Lower leg skin (tissue), 4 donors: ENCODE measurements around the gene OMP. TPM values are rescaled to one million over a fixed set of nuclear protein-coding genes. Genes with fewer than 3 reads are reported as not detected.

Source experiments
- DNase-seq, 2 donors: peaks; one replicate each; pipeline ENCODE4 v3.0.0-alpha.2; 2019; ENCODE audit warnings: low spot score in 2 of 2
- H3K4me3 ChIP-seq: fragments of 200-600 bp; sonication (generic); 2 replicates; pipeline ENCODE4 v1.5.1; 2017; ENCODE audit warnings: mild to moderate bottlenecking, low read depth; ENCODE audit not compliant: poor library complexity, severe bottlenecking
- POLR2A ChIP-seq, 2 donors: fragments of 450-650 bp; IDR thresholded peaks; one replicate each; pipeline ENCODE4 v1.6.1; 2016 to 2017; ENCODE audit warnings: antibody characterized with exemption in 2 of 2, mild to moderate bottlenecking in 1 of 2, moderate library complexity in 1 of 2
- WGBS, 2 donors: methylation state at CpG; one replicate each; pipeline ENCODE4 v1.1.5; 2018; 5-methylcytosine and 5-hydroxymethylcytosine counted together
- intact Hi-C: fragments of 100-400 bp; cut with DNase I; formaldehyde crosslinking; loops from one replicate; pipeline ENCODE4 v1.15.0; 2023; ENCODE audit warnings: low total_unique reads
- total RNA-seq, 4 donors: library from RNA; depleted of rRNA; stranded (reverse); fragments of >200 nt; gene quantifications; one replicate each; pipeline ENCODE4 v1.1.0, GENCODE V29; 2016
- TF ChIP-seq, protein P1 (sequence below), 3 donors: fragments of 450-650 bp; IDR thresholded peaks; one replicate each; pipeline ENCODE4 v1.5.1; 2016; ENCODE audit warnings: antibody characterized with exemption in 3 of 3, mild to moderate bottlenecking in 3 of 3, moderate library complexity in 2 of 3

Gene OMP
- total RNA-seq, 4 donors from 2014 or later: not detected

DNA sequence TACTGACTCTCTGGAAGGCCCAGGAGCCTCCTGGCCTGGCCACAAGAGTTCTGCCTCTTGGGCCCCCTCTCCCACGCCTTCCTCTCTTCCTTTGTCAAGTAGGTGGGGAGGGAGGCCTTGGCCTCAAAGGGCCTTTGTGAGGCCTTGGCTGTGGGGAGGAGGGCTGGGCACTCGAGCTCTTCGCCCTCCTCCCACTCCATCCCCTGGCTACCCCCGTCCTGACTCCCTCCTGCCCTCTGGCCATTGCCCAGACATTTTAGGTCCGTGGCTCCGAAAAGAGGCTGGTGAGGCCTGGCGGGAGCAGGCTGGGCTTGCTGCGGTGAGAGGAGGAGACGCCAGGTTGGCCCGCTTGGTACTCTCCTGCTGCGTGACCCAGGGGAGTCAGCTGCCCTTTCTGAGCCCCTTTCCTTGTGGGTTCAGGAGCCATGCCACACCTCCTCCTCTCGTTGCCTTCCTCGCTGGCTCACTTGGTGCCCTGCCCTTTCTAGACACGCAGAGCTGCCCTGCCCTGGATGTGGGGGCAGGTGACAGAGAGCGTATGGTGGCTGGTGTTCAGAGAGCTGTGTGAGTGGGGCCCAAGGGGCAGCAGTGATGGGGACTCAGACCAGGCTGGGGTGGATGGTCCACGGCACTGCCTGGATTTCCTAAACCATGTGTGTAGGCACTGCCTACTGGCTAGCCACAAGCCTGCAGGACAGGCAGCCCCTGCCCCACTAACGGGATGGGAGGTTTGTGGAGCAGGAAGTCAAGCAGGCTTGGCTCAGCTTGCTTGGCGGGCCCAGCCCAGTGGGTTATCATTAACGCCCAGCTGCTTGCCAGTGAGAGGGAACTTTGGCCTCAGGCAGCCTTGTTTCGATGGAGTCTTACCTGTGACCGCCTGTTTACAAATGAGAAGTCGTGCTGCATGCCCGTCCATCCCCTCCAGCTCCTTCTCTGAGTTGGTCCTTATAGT is 15.8 kb upstream of the OMP start:
- DNase-seq: peak in 1 of 2 donors; percentile 82
- intact Hi-C loops: loop anchor here (10.0 kb wide), 1 partner anchor 282 kb away; no protein-coding TSS in a partner anchor
- no peak overlapping the region for H3K4me3 ChIP-seq
- WGBS, 2 donors: 74 to 78% methylated on average over 21 to 23 of the region's 23 CpGs
- no peak for TF ChIP-seq POLR2A (IDR thresholded peaks at IDR 0.05)
- TF ChIP-seq, protein P1, sequence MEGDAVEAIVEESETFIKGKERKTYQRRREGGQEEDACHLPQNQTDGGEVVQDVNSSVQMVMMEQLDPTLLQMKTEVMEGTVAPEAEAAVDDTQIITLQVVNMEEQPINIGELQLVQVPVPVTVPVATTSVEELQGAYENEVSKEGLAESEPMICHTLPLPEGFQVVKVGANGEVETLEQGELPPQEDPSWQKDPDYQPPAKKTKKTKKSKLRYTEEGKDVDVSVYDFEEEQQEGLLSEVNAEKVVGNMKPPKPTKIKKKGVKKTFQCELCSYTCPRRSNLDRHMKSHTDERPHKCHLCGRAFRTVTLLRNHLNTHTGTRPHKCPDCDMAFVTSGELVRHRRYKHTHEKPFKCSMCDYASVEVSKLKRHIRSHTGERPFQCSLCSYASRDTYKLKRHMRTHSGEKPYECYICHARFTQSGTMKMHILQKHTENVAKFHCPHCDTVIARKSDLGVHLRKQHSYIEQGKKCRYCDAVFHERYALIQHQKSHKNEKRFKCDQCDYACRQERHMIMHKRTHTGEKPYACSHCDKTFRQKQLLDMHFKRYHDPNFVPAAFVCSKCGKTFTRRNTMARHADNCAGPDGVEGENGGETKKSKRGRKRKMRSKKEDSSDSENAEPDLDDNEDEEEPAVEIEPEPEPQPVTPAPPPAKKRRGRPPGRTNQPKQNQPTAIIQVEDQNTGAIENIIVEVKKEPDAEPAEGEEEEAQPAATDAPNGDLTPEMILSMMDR (IDR thresholded peaks at IDR 0.05): no peak

DNA sequence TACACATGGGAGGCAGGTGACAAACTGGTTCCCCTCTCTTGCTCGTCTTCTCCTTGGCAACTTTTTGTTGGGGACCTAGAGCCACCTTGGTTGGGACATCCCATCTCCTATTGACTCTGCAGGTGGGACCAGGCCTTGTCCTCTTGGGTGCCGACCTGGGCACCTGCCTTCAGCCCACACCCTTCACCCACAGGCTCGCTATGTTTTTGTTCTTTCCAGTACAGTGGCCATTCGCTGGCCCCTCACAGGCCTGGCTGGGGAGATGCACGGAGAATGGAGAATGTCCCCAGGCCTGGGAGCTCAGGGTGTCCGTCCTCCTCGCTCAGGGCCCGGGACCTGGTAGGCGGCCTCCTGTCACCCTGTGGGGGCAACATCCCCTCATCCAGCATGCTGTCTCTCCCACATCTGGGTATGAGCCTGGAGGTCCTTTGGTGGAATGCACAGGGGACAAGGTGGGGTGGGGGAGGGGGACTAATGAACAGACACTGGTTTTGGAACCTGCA is 14.9 kb upstream of the OMP start:
- WGBS, 2 donors: 95 to 98% methylated on average over 9 of the region's 9 CpGs
- intact Hi-C loops: loop anchor here (10.0 kb wide), 1 partner anchor 283 kb away; no protein-coding TSS in a partner anchor
- no peak for DNase-seq

DNA sequence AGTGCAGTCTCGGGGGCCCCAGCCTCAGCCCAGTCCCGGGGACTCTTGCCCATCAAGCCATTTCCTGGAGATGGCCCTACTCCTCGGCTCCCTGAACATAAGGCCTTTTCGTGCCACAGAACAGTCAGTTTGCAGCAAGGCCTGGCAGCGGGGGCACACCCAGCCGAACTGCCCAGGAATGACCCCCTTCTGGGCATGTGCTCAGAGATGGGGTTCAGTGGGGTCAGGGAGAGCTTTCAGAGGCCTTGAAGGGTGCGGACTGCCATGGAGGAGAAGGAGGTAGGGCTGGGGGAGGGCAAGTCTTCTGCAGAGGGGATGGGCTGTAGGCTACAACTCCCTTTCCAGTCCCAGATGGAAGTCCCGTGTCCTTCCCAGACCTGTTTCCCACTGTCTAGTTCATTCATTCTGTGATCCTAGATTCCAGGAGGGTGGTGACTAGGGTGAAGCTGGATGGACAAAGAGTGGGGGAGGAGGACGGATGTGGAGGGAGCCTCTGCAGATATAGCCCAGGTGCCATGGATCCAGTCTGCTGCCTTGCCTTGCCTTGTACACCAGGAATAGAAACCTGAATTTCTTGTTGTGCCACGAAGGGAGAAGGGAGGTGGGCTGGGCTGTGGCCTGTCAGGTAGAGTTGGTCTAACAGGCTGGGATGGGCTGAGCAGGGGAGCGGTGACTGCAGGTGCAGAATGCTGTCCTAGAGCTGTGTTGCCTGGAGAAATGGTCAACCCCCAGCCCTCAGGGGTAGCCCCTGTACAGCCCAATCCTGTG is 14.2 kb upstream of the OMP start:
- intact Hi-C loops: loop anchor here (10.0 kb wide), 1 partner anchor 284 kb away; no protein-coding TSS in a partner anchor
- no peak for DNase-seq
- TF ChIP-seq, protein P1 (IDR thresholded peaks at IDR 0.05): no peak
- TF ChIP-seq POLR2A (IDR thresholded peaks at IDR 0.05): no peak
- no peak overlapping the region for H3K4me3 ChIP-seq
- WGBS, 2 donors: 59 to 60% methylated on average over 11 of the region's 11 CpGs

More for the DNA sequence above, 14.9 kb upstream of the OMP start:
- H3K4me3 ChIP-seq: no peak overlapping the region
- no peak for TF ChIP-seq POLR2A (IDR thresholded peaks at IDR 0.05)
- TF ChIP-seq, protein P1 (IDR thresholded peaks at IDR 0.05): no peak

DNA sequence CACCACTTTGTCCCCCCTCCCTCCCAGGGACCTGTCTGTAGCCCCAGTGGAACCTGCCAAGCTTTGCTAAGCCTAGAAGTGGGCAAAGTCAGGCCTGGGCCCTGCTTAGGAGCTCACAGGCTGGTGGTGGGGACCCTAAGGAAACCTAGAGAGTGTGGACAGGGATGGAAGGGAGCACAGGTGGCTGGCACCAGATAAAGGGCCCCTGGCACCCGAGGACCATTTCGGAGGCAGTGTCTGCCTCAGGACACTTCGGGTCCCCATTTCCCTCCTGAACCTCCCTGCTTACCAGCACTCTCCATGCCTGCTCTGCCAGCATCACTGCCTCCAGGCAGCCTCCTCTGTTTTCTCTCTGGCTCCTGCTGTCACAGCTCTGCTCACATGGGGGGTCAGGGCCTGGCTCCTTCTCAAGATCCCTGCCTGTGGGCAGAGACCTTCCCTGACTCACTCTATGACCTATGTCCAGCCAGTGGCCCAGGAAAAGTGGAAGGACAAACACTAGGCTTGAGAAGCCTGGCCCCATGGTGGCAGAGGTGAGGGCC is 13.6 kb upstream of the OMP start:
- intact Hi-C loops: loop anchor here (10.0 kb wide), 1 partner anchor 284 kb away; no protein-coding TSS in a partner anchor
- TF ChIP-seq, protein P1 (IDR thresholded peaks at IDR 0.05): no peak
- no peak for TF ChIP-seq POLR2A (IDR thresholded peaks at IDR 0.05)
- 77 to 86% methylated on average over 3 of the region's 3 CpGs for WGBS, 2 donors
- DNase-seq: no peak
- no peak overlapping the region for H3K4me3 ChIP-seq

DNA sequence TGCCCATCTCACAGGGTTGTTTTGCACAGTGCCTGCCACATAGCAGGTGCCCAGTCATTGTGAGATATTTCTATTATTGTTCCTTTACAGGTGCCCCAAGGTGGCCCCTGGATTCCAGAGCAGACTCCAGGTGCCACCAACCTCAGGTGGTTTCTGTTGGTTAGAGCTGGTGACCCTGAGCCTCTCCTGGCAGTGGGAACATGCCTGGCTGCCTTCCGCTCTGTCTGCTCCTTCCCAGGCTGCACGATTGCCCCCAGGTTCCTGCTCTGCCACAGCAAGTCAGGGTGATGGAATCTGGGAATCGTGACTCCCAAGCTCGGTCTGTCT is 12.6 kb upstream of the OMP start:
- intact Hi-C loops: loop anchor here (2.0 to 5.0 kb wide), 2 partner anchors 41 to 168 kb away; no protein-coding TSS in a partner anchor
- TF ChIP-seq POLR2A (IDR thresholded peaks at IDR 0.05): no peak
- DNase-seq: no peak
- H3K4me3 ChIP-seq: no peak overlapping the region
- WGBS, 2 donors: 56 to 80% methylated on average over 4 of the region's 4 CpGs
